ENCODE measurements around the gene SHC1.
"Not testable (repeated sequence)": the region's sequence is repeated elsewhere in the genome, so short reads cannot be mapped to it uniquely, and the experiment has no call there.

The SHC1 gene

GRCh38 chr1:154988058-154988954, 17.8 kb upstream of the SHC1 start:
- no peak for TF ChIP-seq Cebpa-rat (IDR thresholded peaks at IDR 0.05)
- Histone ChIP-seq H3K4me1 (peaks cover 47% of the 10 kb centered on the region), H3K27ac (no peak overlapping the region), H3K9ac (peak overlapping the region; percentile 41; the same call in 1 of the 2 replicates), H3K36me3 (peaks cover 79% of the 10 kb centered on the region), H3K27me3 (no peaks in the 10 kb centered on the region), H3K4me2 (no peak overlapping the region; the same call in 1 of the 2 replicates), H3K9me3 (no peaks in the 10 kb centered on the region), H4K20me1 (peaks cover 42% of the 10 kb centered on the region), H3K4me3 (no peak overlapping the region)

- H3K4me3 ChIP-seq: no peak overlapping the region
- H3K9me3 ChIP-seq: no peaks in the 10 kb centered on the region
- H4K20me1 ChIP-seq: peaks cover 42% of the 10 kb centered on the region
- no peak overlapping the region for H3K27ac ChIP-seq
- no peaks in the 10 kb centered on the region for H3K27me3 ChIP-seq
- TF ChIP-seq Cebpa-rat (IDR thresholded peaks at IDR 0.05): no peak
- H3K4me1 ChIP-seq: peaks cover 42% of the 10 kb centered on the region
- H3K36me3 ChIP-seq: peaks cover 71% of the 10 kb centered on the region
- H3K9ac ChIP-seq: no peak overlapping the region
- H3K4me2 ChIP-seq: no peak overlapping the region
Measured at GRCh38 chr1:154987326-154987725, 16.8 kb upstream of the SHC1 start.

GRCh38 chr1:154986736-154987135, 16.2 kb upstream of the SHC1 start:
- H3K27ac ChIP-seq, H3K4me2 ChIP-seq, H3K9me3 ChIP-seq, H3K4me3 ChIP-seq, H3K9ac ChIP-seq, H3K27me3 ChIP-seq: not testable (repeated sequence)
- Histone ChIP-seq H3K4me1 (peaks cover 48% of the 10 kb centered on the region), H3K36me3 (peaks cover 68% of the 10 kb centered on the region), H4K20me1 (peaks cover 42% of the 10 kb centered on the region)

GRCh38 chr1:154983776-154984466, 13.4 kb upstream of the SHC1 start:
- Histone ChIP-seq H4K20me1 (peaks cover 26% of the 10 kb centered on the region), H3K9me3 (no peaks in the 10 kb centered on the region), H3K27ac (peak overlapping the region; percentile 86), H3K36me3 (peaks cover 69% of the 10 kb centered on the region), H3K4me3 (peak overlapping the region; percentile 94), H3K4me2 (peak overlapping the region; percentile 99), H3K4me1 (peaks cover 43% of the 10 kb centered on the region), H3K9ac (peak overlapping the region; percentile 96), H3K27me3 (no peaks in the 10 kb centered on the region)
- no peak for TF ChIP-seq Cebpa-rat (IDR thresholded peaks at IDR 0.05)

- peak within 1 kb of the TSS; percentile 96 for H3K9ac ChIP-seq
- peak within 1 kb of the TSS; percentile 86 for H3K27ac ChIP-seq
- no peak for TF ChIP-seq Cebpa-rat (IDR thresholded peaks at IDR 0.05)
- H3K36me3 ChIP-seq: peaks cover 66% of the 10 kb centered on the region
- H3K4me3 ChIP-seq: peak within 1 kb of the TSS; percentile 94
- peaks cover 40% of the 10 kb centered on the region for H3K4me1 ChIP-seq
- H4K20me1 ChIP-seq: peaks cover 17% of the 10 kb centered on the region
- H3K9me3 ChIP-seq: no peaks in the 10 kb centered on the region
- no peaks in the 10 kb centered on the region for H3K27me3 ChIP-seq
- H3K4me2 ChIP-seq: peak within 1 kb of the TSS; percentile 99
Measured at GRCh38 chr1:154982897-154983648, 12.5 kb upstream of the SHC1 start, which contains the start of gene FLAD1. Gene FLAD1, plus strand, starts transcription at chr1:154983344. Its CDS starts 351 bp downstream, at chr1:154983695.

- H4K20me1 ChIP-seq: peaks cover 14% of the 10 kb centered on the region
- no peaks in the 10 kb centered on the region for H3K9me3 ChIP-seq
- H3K4me1 ChIP-seq: peaks cover 43% of the 10 kb centered on the region
- H3K4me3 ChIP-seq: peak overlapping the region; percentile 94
- no peaks in the 10 kb centered on the region for H3K27me3 ChIP-seq
- peak overlapping the region; percentile 54 for H3K27ac ChIP-seq
- peak overlapping the region; percentile 99 for H3K4me2 ChIP-seq
- TF ChIP-seq Cebpa-rat (IDR thresholded peaks at IDR 0.05): no peak
- H3K9ac ChIP-seq: peak overlapping the region; percentile 76
- peaks cover 66% of the 10 kb centered on the region for H3K36me3 ChIP-seq
Measured at GRCh38 chr1:154982341-154982740, 11.8 kb upstream of the SHC1 start.

- Histone ChIP-seq H3K9ac (0 out of 2 replicates have a peak overlapping the region, but pooled peaks have one; percentile 91), H3K27ac (no peak overlapping the region), H3K27me3 (no peaks in the 10 kb centered on the region), H3K9me3 (no peaks in the 10 kb centered on the region), H4K20me1 (peaks cover 18% of the 10 kb centered on the region; the same call in 1 of the 2 replicates), H3K36me3 (peaks cover 46% of the 10 kb centered on the region), H3K4me2 (peak overlapping the region; percentile 98; the same call in 1 of the 2 replicates), H3K4me1 (peaks cover 40% of the 10 kb centered on the region), H3K4me3 (no peak overlapping the region)
- no peak for TF ChIP-seq Cebpa-rat (IDR thresholded peaks at IDR 0.05)
Measured at GRCh38 chr1:154978360-154978759, 7.8 kb upstream of the SHC1 start.

GRCh38 chr1:154977762-154978161, 7.2 kb upstream of the SHC1 start:
- peaks cover 46% of the 10 kb centered on the region for H3K36me3 ChIP-seq

GRCh38 chr1:154975409-154976059, 5.0 kb upstream of the SHC1 start:
- Histone ChIP-seq H3K27ac (peak overlapping the region; percentile 81), H3K4me1 (peaks cover 56% of the 10 kb centered on the region), H3K9ac (peak overlapping the region; percentile 91), H3K36me3 (peaks cover 32% of the 10 kb centered on the region), H3K27me3 (no peaks in the 10 kb centered on the region), H3K4me2 (peak overlapping the region; percentile 98), H3K9me3 (no peaks in the 10 kb centered on the region), H4K20me1 (peaks cover 45% of the 10 kb centered on the region), H3K4me3 (peak overlapping the region; percentile 78)
- no peak for TF ChIP-seq Cebpa-rat (IDR thresholded peaks at IDR 0.05)

More at GRCh38 chr1:154977762-154978161, 7.2 kb upstream of the SHC1 start:
- not testable (repeated sequence) for H3K4me3 ChIP-seq, H3K27me3 ChIP-seq, H3K9me3 ChIP-seq
- H4K20me1 ChIP-seq: peaks cover 24% of the 10 kb centered on the region
- H3K27ac ChIP-seq: 0 out of 2 replicates have a peak overlapping the region, but pooled peaks have one; percentile 81
- H3K4me2 ChIP-seq: peak overlapping the region; percentile 98
- peak overlapping the region; percentile 91 for H3K9ac ChIP-seq
- H3K4me1 ChIP-seq: peaks cover 45% of the 10 kb centered on the region

All from BLaER1 (cell line).